H9 (cell line): ENCODE measurements around the gene ANXA2. TPM values are rescaled to one million over a fixed set of nuclear protein-coding genes. Genes with fewer than 3 reads are reported as not detected.

Experiments
- DNase-seq: peaks from one replicate; pipeline ENCODE4 v3.0.0-alpha.2; 2017
- H2AFZ ChIP-seq: one replicate; pipeline ENCODE4 v1.6.1; 2013; ENCODE audit warnings: mild to moderate bottlenecking, low read length, control low read depth, moderate library complexity
- H2AK5ac ChIP-seq: 2 replicates; pipeline ENCODE4 v1.6.1; 2013; ENCODE audit warnings: low read length, control low read depth, mixed read lengths; ENCODE audit not compliant: insufficient read length
- H2BK120ac ChIP-seq: one replicate; pipeline ENCODE4 v1.6.1; 2013; ENCODE audit warnings: low read depth, mild to moderate bottlenecking, low read length, control low read depth, inconsistent platforms; ENCODE audit not compliant: poor library complexity, severe bottlenecking
- H2BK12ac ChIP-seq: 2 replicates; pipeline ENCODE4 v1.6.1; 2013; ENCODE audit warnings: low read length, control low read depth, mixed read lengths, low read depth; ENCODE audit not compliant: insufficient read length
- H2BK15ac ChIP-seq: 2 replicates; pipeline ENCODE4 v1.6.1; 2013; ENCODE audit warnings: low read depth, low read length, control low read depth
- H2BK20ac ChIP-seq: one replicate; pipeline ENCODE4 v1.6.1; 2013; ENCODE audit warnings: low read depth, mild to moderate bottlenecking, low read length, control low read depth, inconsistent platforms; ENCODE audit not compliant: poor library complexity, severe bottlenecking
- H2BK5ac ChIP-seq: 2 replicates; pipeline ENCODE4 v1.6.1; 2013; ENCODE audit warnings: low read length, control low read depth, mixed read lengths; ENCODE audit not compliant: insufficient read length
- H3K14ac ChIP-seq: 2 replicates; pipeline ENCODE4 v1.6.1; 2013; ENCODE audit warnings: low read length, control low read depth; ENCODE audit not compliant: insufficient read depth
- H3K18ac ChIP-seq: 2 replicates; pipeline ENCODE4 v1.6.1; 2013; ENCODE audit warnings: low read depth, mild to moderate bottlenecking, mixed read lengths, low read length, control low read depth; ENCODE audit not compliant: insufficient read length
- H3K23ac ChIP-seq: 2 replicates; pipeline ENCODE4 v1.6.1; 2013; ENCODE audit warnings: low read length, control low read depth, mixed read lengths, low read depth; ENCODE audit not compliant: insufficient read length
- H3K23me2 ChIP-seq: 2 replicates; pipeline ENCODE4 v1.6.1; 2013; ENCODE audit warnings: low read depth, mild to moderate bottlenecking, mixed read lengths, low read length, control low read depth; ENCODE audit not compliant: insufficient read length, poor library complexity, severe bottlenecking
- H3K27ac ChIP-seq: 2 replicates; pipeline ENCODE4 v1.5.1; 2013; ENCODE audit warnings: low read length, control low read depth, mixed read lengths, low read depth; ENCODE audit not compliant: insufficient read length
- H3K27me3 ChIP-seq: 2 replicates; pipeline ENCODE4 v1.6.1; 2013; ENCODE audit warnings: low read length, control low read depth, inconsistent platforms; ENCODE audit not compliant: insufficient read depth
- H3K4ac ChIP-seq: 2 replicates; pipeline ENCODE4 v1.6.1; 2013; ENCODE audit warnings: low read depth, mild to moderate bottlenecking, control low read depth, inconsistent platforms, low read length, moderate library complexity
- H3K4me1 ChIP-seq: 2 replicates; pipeline ENCODE4 v1.6.1; 2013; ENCODE audit warnings: low read length, control low read depth, inconsistent platforms; ENCODE audit not compliant: insufficient read depth
- H3K4me2 ChIP-seq: 2 replicates; pipeline ENCODE4 v1.6.1; 2013; ENCODE audit warnings: low read length, control low read depth, mixed read lengths; ENCODE audit not compliant: insufficient read length, insufficient read depth
- H3K56ac ChIP-seq: 2 replicates; pipeline ENCODE4 v1.6.1; 2013; ENCODE audit warnings: low read depth, mild to moderate bottlenecking, mixed read lengths, low read length, control low read depth; ENCODE audit not compliant: insufficient read length
- H3K79me1 ChIP-seq: 2 replicates; pipeline ENCODE4 v1.6.1; 2013; ENCODE audit warnings: low read depth, mild to moderate bottlenecking, moderate library complexity, low read length, control low read depth, inconsistent platforms; ENCODE audit not compliant: insufficient read depth, poor library complexity, severe bottlenecking
- H3K79me2 ChIP-seq: 2 replicates; pipeline ENCODE4 v1.6.1; 2013; ENCODE audit warnings: low read length, control low read depth, inconsistent platforms; ENCODE audit not compliant: insufficient read depth
- H3K9ac ChIP-seq: 2 replicates; pipeline ENCODE4 v1.6.1; 2013; ENCODE audit warnings: low read length, control low read depth, mixed read lengths; ENCODE audit not compliant: insufficient read length; ENCODE audit errors: extremely low read depth
- H3K9me3 ChIP-seq: one replicate; pipeline ENCODE4 v1.6.1; 2013; ENCODE audit warnings: low read depth, low read length, inconsistent platforms; ENCODE audit not compliant: control insufficient read depth
- H3T11ph ChIP-seq: one replicate; pipeline ENCODE4 v1.6.1; 2013; ENCODE audit warnings: mild to moderate bottlenecking, low read length, control low read depth, inconsistent platforms
- H4K20me1 ChIP-seq: one replicate; pipeline ENCODE4 v1.6.1; 2013; ENCODE audit not compliant: control insufficient read depth, insufficient read length, insufficient read depth
- H4K5ac ChIP-seq: 2 replicates; pipeline ENCODE4 v1.6.1; 2013; ENCODE audit warnings: low read depth, mild to moderate bottlenecking, mixed read lengths, low read length, control low read depth; ENCODE audit not compliant: insufficient read length
- H4K8ac ChIP-seq: replicated peaks from 2 replicates; pipeline ENCODE4 v1.6.1; 2013; ENCODE audit warnings: low read length, control low read depth, mixed read lengths, low read depth; ENCODE audit not compliant: insufficient read length
- H4K91ac ChIP-seq: 2 replicates; pipeline ENCODE4 v1.6.1; 2013; ENCODE audit warnings: low read depth, mild to moderate bottlenecking, moderate library complexity, mixed read lengths, low read length, control low read depth; ENCODE audit not compliant: insufficient read length
- H3K27ac Mint-ChIP-seq, 3 experiments: 2 replicates in 2 of 3; 3 replicates in 1 of 3; pipeline ENCODE4 v1.8.0; 2020 to 2021; ENCODE audit warnings: mixed read lengths in 3 of 3, mild to moderate bottlenecking in 1 of 3, moderate library complexity in 1 of 3
- H3K27me3 Mint-ChIP-seq: 2 replicates; pipeline ENCODE4 v1.8.0; 2021; ENCODE audit warnings: low read depth, mild to moderate bottlenecking, moderate library complexity, mixed read lengths
- H3K36me3 Mint-ChIP-seq, 3 experiments: 2 replicates in 2 of 3; 3 replicates in 1 of 3; pipeline ENCODE4 v1.8.0; 2020 to 2021; ENCODE audit warnings: low read depth in 3 of 3, mixed read lengths in 3 of 3; ENCODE audit not compliant: insufficient read depth in 1 of 3
- H3K4me1 Mint-ChIP-seq, 2 experiments: 2 replicates each; pipeline ENCODE4 v1.8.0; 2020; ENCODE audit warnings: mixed read lengths in 2 of 2
- H3K4me3 Mint-ChIP-seq, 2 experiments: 2 replicates in 1 of 2; 3 replicates in 1 of 2; pipeline ENCODE4 v1.8.0; 2020 to 2021; ENCODE audit warnings: mild to moderate bottlenecking in 2 of 2, mixed read lengths in 2 of 2, moderate library complexity in 1 of 2
- H3K9me3 Mint-ChIP-seq, 2 experiments: 2 replicates in 1 of 2; 3 replicates in 1 of 2; pipeline ENCODE4 v1.8.0; 2020; ENCODE audit warnings: mild to moderate bottlenecking in 2 of 2, mixed read lengths in 2 of 2, moderate library complexity in 1 of 2
- CTCF ChIP-seq: fragments of 200-600 bp; sonication (generic); conservative IDR thresholded peaks from 3 replicates; pipeline ENCODE4 v1.8.0; 2021; ENCODE audit warnings: antibody characterized with exemption, mild to moderate bottlenecking
- WGBS: extraction: QIAGEN DNeasy Blood & Tissue Kit; methylation state at CpG from one replicate; pipeline ENCODE4 v1.1.7; 2013; ENCODE audit warnings: missing lambda C conversion rate, low lambda C conversion rate, mixed read lengths; ENCODE audit not compliant: insufficient read length; ENCODE audit errors: extremely low coverage; 5-methylcytosine and 5-hydroxymethylcytosine counted together
- total RNA-seq: library from RNA; stranded (reverse); gene quantifications from 2 replicates; pipeline ENCODE4 v1.2.1, GENCODE V29; 2021

The ANXA2 gene
- total RNA-seq, 1 experiment from 2014 or later, result 126 TPM

GRCh38 chr15:60316961-60317360 is 80.8 kb downstream of the ANXA2 start:
- Histone ChIP-seq H4K8ac (no peak overlapping the region), H3K27ac (no peak overlapping the region), H3K4ac (no peak overlapping the region), H2BK5ac (no peak overlapping the region), H3K56ac (no peak overlapping the region), H3K4me2 (no peak overlapping the region), H3K79me2 (no peaks in the 10 kb centered on the region), H3K79me1 (no peaks in the 10 kb centered on the region), H3K23ac (no peak overlapping the region), H4K5ac (no peak overlapping the region), H2BK120ac (no peak overlapping the region), H2BK20ac (no peak overlapping the region), H3K23me2 (no peaks in the 10 kb centered on the region), H2AK5ac (no peak overlapping the region), H2BK15ac (no peak overlapping the region), H3K9me3 (no peaks in the 10 kb centered on the region), H4K20me1 (no peaks in the 10 kb centered on the region), H3K18ac (no peak overlapping the region), H2BK12ac (no peak overlapping the region), H3K27me3 (no peaks in the 10 kb centered on the region), H4K91ac (no peak overlapping the region), H2AFZ (no peak overlapping the region), H3T11ph (no peak overlapping the region), H3K14ac (no peak overlapping the region), H3K9ac (no peak overlapping the region), H3K4me1 (no peaks in the 10 kb centered on the region)
- Mint-ChIP-seq H3K27me3 (no peaks in the 10 kb centered on the region), H3K9me3 (no peaks in the 10 kb centered on the region), H3K27ac (no peak overlapping the region), H3K4me1 (peaks cover 4 to 7% of the 10 kb centered on the region in 2 experiments; a peak in 3 of 4 replicates), H3K4me3 (no peak overlapping the region), H3K36me3 (no peaks in the 10 kb centered on the region)
- no CpG with 5 or more reads among the region's 4 CpGs for WGBS
- no peak for TF ChIP-seq CTCF
- DNase-seq, result no peak
